Skeletal muscle cell (primary cell): ENCODE measurements around the gene IKZF1.
"Not testable (repeated sequence)": the region's sequence is repeated elsewhere in the genome, so short reads cannot be mapped to it uniquely, and the experiment has no call there.

Source experiments
- DNase-seq: peaks from one replicate; pipeline ENCODE4 v3.0.0-alpha.2; 2010; ENCODE audit warnings: low read depth
- H3K4me3 ChIP-seq: 2 replicates; pipeline ENCODE4 v1.5.1; 2011; ENCODE audit warnings: low read depth, mild to moderate bottlenecking, control low read depth, low read length, moderate library complexity

Gene IKZF1

DNA sequence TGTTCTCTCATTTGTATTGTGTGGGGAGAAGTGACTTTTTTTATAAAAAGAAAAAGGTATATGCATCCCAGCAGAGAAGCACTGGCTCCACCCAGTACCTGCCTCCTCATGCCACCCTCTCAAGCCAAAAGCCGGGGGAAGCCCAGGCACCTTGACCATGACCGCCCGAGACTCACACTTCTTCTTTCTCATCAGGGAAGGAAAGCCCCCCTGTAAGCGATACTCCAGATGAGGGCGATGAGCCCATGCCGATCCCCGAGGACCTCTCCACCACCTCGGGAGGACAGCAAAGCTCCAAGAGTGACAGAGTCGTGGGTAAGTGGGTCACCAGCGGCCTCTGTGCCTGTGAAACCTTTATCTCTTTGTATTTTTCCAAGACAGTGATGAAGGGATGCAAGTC lies 22.9 kb downstream of the IKZF1 start:
- DNase-seq = no peak
- H3K4me3 ChIP-seq = no peak overlapping the region

DNA sequence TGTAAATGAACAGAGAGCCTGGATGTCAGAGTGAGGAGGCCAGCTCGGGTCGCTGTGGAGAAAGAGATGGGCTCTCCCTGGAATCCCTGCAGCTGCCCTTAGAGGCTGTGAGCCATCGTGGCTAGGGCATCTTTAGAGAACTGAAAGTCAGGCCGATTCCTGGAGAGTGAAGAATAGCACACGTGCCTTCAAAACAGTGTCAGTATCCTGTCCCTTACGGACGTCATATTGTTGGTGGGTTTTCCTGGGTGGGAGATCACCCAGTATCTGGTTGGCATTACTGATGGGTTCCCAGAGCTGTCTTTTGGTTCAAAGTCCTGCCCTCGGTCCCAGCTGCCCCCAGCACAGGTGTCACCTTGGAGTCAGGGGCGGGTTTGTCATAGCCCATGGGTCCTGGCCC lies 25.3 kb downstream of the IKZF1 start:
- no peak for DNase-seq
- H3K4me3 ChIP-seq = no peak overlapping the region

DNA sequence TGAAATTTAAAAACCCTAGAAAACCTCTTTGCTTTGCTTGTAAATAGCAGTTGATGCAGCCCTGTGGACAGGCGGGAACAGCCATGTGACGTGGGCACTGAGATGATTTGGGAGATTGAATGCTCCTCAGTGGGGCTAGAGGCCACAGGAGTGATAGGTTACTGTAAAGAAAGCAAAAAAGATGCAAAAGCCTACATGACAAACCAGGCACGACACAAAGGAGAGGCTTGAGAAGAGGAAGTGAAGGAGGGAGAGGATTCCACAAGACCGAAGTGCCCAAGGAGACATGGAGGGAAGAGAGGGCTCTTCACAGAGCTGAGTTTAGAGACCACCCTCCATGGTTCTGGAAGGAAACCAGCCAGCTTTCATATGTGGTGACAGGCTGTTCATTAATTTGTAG lies 25.7 kb downstream of the IKZF1 start:
- H3K4me3 ChIP-seq = no peak overlapping the region
- DNase-seq = no peak

DNA sequence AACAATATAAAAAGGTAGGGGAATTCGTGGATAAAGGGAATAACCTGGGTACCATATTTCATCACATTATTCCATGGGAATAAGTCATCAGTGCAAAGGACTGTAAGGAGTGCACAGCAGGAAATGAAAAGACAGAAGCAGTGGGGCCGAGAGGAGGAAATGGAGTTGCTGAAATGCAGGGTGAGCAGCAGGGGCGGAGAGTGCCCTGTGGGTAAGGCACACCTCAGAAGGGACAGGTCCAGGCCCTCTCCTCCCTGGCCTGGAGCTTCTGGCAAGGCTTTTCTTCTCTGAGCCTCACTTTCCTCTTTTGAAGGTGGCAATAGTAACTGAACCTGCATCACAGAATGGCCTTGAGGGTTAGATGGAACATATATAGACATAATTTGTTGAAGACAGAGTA lies 26.2 kb downstream of the IKZF1 start:
- no peak overlapping the region for H3K4me3 ChIP-seq
- DNase-seq = no peak

DNA sequence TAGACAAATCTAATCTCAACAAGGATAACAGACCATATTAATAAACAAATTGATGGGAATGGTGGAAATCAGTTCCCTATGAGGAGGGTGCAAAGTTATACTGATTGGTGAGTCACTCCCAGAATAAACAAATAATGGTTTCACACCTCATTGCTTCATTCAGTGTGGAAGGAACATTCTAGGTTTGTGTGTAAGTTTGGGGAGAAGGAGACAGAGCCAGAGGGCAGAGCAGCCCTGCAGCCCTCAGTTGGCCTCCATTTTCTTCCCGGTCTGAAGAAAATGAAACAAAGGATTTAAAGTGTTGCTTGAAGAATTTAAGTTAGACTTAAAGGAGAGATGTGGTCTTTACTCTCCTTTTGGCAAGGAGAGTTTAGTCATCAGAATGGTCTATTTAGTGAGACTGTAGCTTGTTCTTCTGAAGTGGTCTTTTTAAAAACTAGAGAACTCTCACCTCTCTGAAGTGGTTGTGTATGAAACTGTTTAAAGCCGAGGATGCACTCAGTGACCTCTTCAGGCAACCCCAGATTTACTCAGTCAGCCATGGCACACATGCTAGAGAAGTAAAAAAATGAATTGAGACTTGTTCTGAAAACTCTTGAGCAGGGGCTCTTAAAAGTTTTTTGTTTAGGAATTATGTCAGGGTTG lies 27.2 kb downstream of the IKZF1 start:
- H3K4me3 ChIP-seq = no peak overlapping the region
- DNase-seq = no peak

DNA sequence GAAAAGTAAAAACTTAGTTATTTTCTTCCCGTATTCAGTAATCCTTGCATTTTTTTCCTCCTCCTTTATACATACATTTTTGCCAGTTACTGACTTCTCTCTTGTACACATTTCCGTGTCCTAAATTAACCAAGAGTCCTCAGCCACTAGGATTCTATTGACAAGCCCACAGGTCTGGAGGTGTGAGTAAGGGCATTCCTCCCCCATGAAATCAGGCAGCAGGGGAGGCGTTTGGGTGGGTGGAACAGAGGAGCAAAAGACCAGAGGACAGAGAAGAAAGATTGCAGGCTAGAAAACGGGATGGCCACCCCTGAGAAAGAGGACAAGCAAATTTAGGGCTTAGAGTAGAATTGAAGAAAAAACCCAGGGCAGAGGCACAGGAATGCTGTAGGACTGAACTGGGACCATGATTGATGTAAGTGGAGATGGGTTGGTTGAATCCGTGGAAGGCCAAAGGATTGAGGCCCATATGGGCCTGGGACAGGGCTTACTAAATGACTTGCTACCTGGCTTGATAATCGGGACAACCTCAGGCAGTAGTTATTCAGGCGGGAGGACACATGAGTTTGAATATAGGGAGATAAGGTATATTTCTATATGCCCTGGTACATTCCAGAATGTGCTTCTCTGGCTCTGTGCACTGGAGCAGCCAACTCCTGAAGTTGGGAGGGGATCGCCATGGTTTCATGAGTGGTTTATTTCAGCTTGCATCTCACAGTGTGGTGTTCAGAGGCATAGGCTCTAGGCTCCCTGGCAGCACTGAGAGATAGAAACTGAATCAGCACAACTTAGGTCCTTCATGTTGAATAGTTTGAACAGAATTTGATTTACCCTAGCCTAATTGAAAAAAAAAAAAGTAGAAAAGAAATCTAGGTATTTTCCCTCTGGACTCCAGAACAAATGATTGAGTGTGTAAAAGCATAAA lies 28.0 kb downstream of the IKZF1 start:
- H3K4me3 ChIP-seq = no peak overlapping the region
- no peak for DNase-seq

DNA sequence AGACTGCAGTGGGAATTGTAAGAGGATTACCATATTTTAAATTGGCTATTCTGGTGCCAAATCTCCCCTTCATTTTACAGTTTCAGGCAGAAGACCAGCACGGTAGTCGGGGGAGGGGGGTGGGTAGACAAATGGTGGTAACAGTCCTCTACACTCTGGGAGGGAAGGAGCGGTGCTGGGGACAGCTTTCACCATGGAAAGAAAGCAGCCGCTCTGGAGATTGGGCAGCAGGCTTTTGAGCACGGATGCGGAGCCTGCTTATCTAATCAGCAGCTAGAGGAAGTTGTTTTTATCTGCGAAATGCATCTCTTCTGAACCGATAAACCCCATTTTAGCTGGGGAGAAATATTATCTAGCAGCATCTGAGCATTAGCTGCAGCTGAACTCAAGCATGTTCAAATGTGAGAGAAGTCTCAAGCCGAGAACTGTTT lies 28.7 kb downstream of the IKZF1 start:
- no peak overlapping the region for H3K4me3 ChIP-seq
- no peak for DNase-seq

DNA sequence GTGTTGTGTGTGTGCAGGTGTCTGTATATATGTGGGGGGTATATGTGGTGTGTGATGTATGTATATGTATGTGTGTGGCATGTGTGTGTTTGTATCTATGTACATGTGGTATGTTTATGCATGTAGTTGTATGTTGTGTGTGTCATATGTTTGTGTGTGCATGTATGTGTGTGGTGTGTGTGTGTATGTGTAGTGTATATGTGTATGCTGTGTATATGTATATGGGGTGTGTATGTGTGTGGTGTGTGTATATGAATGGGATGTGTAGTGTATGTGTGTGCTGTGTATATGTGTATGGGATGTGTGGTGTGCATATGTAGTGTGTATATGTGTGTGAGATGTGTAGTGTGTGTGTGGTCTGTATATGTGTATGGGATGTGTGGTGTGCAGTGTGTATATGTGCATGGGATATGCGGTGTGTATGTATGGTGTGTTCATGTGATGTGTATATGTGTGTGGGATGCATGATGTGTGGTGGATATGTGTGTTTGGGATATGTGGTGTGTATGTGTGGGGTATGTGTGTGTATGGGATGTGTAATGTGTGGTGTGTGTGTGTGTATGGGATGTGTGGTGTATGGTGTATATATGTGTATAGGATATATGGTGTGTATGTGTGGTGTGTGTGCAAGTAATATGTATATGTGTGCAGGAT lies 30.0 kb downstream of the IKZF1 start:
- DNase-seq = no peak
- H3K4me3 ChIP-seq = no peak overlapping the region

DNA sequence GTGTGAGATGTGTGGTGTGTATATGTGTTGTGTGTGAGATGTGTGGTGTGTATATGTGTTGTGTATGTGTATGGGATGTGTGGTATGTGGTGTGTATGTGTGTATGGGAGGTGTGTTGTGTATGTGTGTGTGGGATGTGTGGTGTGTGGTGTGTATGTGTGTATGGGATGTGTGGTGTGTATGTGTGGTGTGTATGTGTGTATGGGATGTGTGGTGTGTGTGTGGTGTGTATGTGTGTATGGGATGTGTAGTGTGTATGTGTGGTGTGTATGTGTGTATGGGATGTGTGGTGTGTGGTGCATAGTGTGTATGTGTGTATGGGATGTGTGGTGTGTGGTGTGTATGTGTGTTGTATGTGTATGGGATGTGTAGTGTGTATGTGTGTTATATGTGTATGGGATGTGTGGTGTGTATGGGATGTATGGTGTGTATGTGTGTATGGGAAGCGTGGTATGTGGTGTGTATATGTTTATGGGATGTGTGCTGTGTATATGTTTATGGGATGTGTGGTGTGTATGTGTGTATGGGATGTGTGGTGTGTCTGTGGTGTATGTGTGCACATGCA lies 30.8 kb downstream of the IKZF1 start:
- DNase-seq = no peak
- no peak overlapping the region for H3K4me3 ChIP-seq

DNA sequence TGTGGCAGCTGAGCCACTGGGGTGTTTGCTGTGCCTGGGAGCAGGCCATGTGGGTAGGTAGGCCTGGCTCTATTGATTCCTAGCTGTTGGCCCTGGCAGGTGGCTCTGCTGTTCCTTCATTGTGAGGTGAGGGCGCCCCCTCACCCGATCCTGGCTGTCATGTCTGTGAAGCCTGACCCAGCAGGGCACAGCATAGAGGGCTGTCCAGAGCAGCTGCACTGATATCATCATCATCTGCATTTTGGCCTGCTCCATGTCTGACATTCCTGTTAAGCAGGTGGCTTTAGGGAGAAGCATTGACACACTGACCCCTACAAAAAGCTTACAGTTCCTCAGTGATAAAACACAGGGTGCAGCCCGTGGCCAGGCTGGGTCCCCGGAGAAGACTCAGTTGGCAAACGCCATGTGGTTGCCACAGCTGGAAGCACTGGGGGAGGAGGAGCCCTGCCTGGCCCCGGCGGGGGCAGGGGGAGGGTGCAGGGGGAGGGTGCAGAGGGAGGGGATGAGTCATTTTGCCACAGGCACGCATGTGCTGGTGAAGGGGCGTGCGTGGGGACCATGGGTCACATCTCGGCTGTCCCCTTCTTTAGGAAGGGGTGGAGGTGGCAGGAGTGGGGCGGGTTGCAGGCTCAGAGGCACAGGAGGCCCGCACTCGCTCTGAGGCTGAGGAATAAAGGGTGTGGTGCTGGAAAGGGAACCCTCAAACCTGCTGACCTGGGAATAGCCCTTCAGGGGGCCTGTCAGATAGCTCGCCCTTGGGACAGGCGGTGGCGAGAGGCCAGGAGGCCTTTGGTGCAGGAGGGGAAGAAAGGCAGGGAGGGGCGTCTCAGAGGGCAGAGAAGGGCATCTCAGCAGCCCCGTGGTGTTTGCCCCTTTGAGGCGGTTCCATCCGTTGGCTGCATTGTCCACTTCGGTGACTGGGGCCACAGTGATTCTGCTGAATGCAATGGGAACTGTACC lies 31.6 kb downstream of the IKZF1 start:
- no peak overlapping the region for H3K4me3 ChIP-seq

DNA sequence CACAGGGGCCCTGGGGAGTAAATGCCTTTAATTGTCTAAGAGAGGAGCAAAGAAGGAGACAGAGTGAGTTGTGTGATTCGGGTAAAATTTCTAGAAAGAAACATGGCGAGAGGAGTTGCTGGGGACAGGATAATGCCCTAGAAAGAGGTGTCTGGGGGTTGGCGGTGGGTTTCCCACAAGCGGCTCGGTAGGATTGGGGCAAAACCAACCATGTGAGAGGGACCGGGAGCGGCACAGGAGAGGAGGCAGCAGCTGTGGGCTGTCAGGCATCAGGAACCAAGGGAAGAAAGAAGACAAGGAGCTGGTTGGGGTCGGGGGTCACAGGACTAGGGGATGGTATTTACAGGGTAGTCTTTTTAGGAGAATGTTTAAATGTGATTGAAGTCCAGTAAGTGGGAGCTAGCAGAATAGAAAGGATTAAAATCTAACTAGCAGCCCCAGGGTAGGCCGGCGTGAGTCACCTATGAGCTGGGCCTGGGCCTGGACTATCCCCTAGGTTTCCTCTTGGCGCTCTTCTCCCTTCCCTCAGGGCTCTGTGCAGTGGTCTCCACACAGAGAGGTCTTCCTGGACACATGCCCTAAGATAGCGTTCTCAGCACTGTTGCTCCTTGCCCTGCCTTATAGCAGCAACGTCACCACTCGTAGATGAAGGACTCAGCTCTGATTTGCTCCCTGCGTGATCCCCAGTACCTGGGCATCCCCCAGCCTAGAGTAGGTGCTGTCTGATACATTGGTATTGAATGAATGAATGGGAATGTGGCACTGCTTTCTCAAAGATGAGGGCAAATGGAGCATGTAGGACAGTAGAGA lies 32.6 kb downstream of the IKZF1 start:
- H3K4me3 ChIP-seq = no peak overlapping the region
- DNase-seq = no peak

More for the DNA sequence above, 31.6 kb downstream of the IKZF1 start:
- no peak for DNase-seq

DNA sequence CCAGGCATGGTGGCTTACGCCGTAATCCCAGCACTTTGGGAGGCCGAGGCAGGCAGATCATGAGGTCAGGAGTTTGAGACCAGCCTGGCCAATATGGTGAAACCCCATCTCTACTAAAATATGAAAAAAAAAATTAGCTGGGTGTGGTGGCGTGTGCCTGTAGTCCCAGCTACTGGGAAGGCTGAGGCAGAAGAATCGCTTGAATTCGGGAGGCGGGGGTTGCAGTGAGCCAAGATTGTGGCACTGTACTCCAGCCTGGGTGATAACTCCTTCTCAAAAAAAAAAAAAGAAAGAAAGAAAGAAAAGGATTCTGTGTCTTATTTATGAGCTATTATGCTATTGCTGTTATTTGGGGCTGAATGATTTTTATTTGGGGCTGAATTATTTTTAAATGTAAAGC lies 35.0 kb downstream of the IKZF1 start:
- DNase-seq, H3K4me3 ChIP-seq: not testable (repeated sequence)

DNA sequence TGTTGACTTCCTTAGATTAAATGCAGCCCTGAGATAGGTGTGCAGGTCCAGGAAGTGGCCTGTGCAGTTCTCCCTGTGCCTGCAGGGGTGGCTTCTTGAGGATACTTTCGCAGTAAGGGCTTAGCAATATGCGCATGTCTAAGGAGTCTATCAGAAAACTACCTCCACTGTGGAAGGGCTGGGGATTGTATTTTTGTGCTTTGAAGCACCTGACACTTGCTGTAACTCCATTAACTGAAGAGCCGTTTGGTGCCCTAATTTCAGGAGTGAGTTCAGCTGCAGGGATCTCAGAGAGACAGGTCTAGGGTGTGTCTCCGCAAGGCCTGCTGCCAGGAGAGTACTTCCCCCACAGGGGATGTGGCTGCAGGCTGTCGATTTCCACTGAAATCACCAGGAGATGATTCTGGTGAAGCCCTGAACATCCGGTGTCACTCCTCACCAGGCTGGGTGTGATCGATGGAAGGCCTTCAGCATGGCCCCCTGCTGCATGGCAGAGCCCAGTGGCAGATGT lies 35.5 kb downstream of the IKZF1 start:
- no peak overlapping the region for H3K4me3 ChIP-seq
- no peak for DNase-seq

DNA sequence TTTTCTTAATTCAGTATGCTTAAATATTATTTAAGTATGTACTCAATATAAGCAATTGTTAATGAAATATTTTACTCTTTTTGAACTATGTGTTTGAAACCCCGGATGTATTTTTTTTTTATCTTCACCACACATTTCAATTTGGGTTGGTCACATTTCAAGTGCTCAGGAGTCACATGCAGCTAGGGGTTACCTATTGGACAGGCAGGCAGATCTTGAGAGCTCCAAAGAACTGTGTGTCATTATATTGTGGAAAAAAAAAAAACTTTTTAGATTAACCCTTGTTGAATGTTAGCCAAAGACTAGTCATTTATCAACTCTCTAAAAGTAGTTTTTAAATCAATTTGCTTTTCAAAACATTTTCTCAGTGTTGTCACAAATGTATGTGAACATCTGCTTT lies 37.2 kb downstream of the IKZF1 start:
- no peak overlapping the region for H3K4me3 ChIP-seq
- DNase-seq = no peak

DNA sequence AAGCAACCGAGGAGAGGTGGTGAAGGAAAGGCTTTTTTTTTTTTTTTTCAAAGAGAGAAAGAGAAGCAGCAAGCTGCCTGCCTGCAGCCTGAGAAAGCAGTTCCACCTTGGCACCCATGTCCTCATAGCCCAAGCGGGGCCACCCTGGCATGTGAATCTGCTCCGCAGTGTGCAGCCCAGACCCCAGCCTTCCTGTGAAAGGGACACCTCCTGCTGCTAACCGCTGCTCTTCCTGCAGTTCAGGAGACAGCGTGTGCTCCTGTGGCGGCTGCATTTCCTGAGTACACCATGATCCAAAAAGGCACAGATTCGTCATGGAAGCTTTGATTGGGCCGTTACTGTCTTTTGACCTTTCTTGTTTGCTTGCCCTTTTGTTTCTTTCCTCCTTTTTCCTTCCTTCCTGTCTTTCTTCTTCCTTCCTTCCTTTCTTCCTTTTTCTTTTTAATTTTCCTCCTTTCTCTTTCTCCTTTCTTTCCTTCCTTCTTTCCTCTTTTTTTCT lies 38.1 kb downstream of the IKZF1 start:
- DNase-seq = peak; percentile 1
- H3K4me3 ChIP-seq = no peak overlapping the region

DNA sequence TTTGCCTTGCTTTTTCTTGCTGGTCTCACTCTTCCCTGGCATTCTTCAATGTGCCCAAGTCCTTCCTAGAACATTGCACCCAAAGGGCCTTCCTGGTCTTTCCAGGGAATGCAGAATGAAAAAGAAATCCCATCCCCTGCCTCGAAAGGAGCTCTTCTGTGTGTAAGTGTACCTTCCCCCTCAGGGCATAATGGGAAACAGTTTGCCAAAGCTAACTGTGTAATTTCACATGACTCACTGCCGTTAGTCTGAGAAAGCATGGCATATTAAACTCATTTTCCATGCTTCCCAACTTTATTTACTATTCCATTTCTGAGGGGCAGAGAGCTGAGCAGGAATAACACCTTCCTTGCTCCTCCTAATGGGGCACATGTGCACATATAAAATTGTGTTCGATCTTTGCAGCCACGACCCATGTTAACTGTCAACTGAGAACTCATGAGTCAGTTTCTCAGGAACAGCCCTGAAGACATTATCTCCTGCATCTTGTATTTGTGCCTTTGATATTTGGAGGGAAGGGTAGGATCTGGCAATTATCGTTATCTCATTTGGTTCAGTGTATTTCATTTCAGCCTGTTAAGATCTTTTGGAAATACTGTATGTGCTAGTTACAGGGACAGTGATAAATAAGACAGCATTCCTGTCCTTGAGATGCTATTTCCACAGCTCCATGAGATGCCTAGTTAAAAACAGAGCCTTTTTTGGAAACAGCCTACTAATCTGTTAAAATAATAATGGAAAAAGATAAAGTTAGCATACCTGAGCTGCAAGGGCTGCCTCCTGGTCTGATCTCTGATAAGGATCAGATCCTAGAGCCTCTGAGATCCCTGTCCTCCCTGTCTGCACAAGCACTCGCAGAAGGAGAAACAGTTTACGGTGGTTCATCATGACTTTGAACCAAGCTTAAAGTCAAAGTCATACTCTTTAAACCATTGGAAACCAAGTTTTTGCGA lies 42.3 kb downstream of the IKZF1 start:
- no peak overlapping the region for H3K4me3 ChIP-seq
- no peak for DNase-seq

DNA sequence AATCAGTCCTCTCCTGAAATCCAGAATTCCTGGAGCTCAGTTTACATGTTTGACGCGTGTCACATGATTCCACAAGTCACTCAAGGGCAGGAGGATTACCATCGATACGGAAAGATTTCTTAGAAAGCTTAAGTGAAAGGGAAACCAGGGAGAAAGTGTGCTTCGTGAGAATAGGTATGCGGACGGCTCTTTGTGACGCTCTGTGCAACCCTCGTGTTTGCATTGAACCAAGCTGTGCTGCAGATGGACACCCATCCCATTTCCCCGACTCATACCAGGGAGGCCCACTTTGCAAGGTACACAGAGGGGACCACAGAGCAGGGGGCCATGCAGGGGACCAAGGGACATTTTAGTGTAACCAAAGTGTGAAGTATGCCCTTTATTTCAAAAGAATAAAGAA lies 43.2 kb downstream of the IKZF1 start:
- no peak for DNase-seq
- H3K4me3 ChIP-seq = no peak overlapping the region
